ENCODE measurements around the gene FAM78B.

- TF ChIP-seq CTCF (conservative IDR thresholded peaks at IDR 0.05; ENCODE audit: low read depth, low read length) = no peak
- TF ChIP-seq EZH2 (IDR thresholded peaks at IDR 0.05; ENCODE audit: low read length, unreplicated experiment) = no peak
These were observed 53.8 kb downstream of the FAM78B start for GRCh38 chr1:166113031-166113430.
